GM10248 (cell line): Measurements from ENCODE around the gene PKHD1.
"Not testable (repeated sequence)": the region's sequence is repeated elsewhere in the genome, so short reads cannot be mapped to it uniquely, and the experiment has no call there.

Experiments used
- CTCF ChIA-PET: fragments of 300-600 bp; sonication (Branson Sonifier 250); formaldehyde crosslinking; extraction: SDS; loops from one replicate; lab custom pipeline; 2021; ENCODE audit warnings: antibody characterized with exemption; lab: Yijun Ruan, JAX
- POLR2A ChIA-PET: fragments of 350-650 bp; sonication (Branson Sonifier 250); formaldehyde crosslinking; extraction: SDS; loops from one replicate; lab custom pipeline; 2020; ENCODE audit warnings: antibody characterized with exemption; lab: Yijun Ruan, JAX
- DNase-seq: peaks from one replicate; pipeline ENCODE4 v3.0.0; 2012; ENCODE audit errors: extremely low spot score
- TF ChIP-seq, protein P1 (sequence below): IDR thresholded peaks from 2 replicates; pipeline ENCODE4 v1.5.1; 2012; ENCODE audit warnings: mild to moderate bottlenecking, low read depth; ENCODE audit errors: extremely low read depth, missing control alignments, control extremely low read depth

Gene PKHD1

GRCh38 chr6:51986864-51987263 lies 100.5 kb downstream of the PKHD1 start:
- POLR2A ChIA-PET = no interaction called here
- DNase-seq = no peak
- CTCF ChIA-PET = interaction anchor here (0.9 kb wide), 1 partner anchor 39 kb away, joined by 3 read pairs; no protein-coding TSS in a partner anchor
- TF ChIP-seq, protein P1, sequence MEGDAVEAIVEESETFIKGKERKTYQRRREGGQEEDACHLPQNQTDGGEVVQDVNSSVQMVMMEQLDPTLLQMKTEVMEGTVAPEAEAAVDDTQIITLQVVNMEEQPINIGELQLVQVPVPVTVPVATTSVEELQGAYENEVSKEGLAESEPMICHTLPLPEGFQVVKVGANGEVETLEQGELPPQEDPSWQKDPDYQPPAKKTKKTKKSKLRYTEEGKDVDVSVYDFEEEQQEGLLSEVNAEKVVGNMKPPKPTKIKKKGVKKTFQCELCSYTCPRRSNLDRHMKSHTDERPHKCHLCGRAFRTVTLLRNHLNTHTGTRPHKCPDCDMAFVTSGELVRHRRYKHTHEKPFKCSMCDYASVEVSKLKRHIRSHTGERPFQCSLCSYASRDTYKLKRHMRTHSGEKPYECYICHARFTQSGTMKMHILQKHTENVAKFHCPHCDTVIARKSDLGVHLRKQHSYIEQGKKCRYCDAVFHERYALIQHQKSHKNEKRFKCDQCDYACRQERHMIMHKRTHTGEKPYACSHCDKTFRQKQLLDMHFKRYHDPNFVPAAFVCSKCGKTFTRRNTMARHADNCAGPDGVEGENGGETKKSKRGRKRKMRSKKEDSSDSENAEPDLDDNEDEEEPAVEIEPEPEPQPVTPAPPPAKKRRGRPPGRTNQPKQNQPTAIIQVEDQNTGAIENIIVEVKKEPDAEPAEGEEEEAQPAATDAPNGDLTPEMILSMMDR = no peak

- TF ChIP-seq, protein P1 = no peak
- no peak for DNase-seq
- CTCF ChIA-PET = interaction anchor here (0.9 to 1.3 kb wide), 4 partner anchors 10 to 66 kb away, joined by 3 to 4 read pairs (median 4); no protein-coding TSS in a partner anchor
- POLR2A ChIA-PET = no interaction called here
These were observed 103.8 kb downstream of the PKHD1 start for GRCh38 chr6:51983564-51983963.

DNA sequence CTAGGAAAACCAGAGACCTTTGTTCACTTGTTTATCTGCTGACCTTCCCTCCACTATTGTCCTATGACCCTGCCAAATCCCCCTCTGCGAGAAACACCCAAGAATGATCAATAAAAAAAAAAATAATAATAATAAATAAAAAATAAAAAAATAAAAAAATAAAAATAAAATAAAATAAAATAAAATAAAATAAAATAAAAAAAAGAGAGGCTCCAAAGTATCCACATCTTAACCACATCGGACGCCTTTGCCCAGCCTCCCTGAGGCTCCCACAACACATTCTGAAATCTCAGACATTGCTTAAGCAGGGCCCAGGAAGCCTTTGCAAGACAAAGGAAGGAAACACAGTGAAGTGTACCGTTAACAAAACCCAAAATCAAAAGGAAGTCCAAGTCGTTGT lies 104.7 kb downstream of the PKHD1 start:
- CTCF ChIA-PET = interaction anchor here (1.3 kb wide), 1 partner anchor 23 kb away, joined by 4 read pairs; no protein-coding TSS in a partner anchor
- POLR2A ChIA-PET, DNase-seq: not testable (repeated sequence)

GRCh38 chr6:51976374-51976773 lies 111.0 kb downstream of the PKHD1 start:
- no peak for DNase-seq
- CTCF ChIA-PET = interaction anchor here (0.9 to 1.4 kb wide), 4 partner anchors 14 to 45 kb away, joined by 3 read pairs; no protein-coding TSS in a partner anchor

GRCh38 chr6:51972659-51973058 lies 114.8 kb downstream of the PKHD1 start:
- TF ChIP-seq, protein P1 = no peak
- CTCF ChIA-PET = interaction anchor here (1.0 to 3.2 kb wide), 2 partner anchors 11 to 20 kb away, joined by 7 to 12 read pairs; no protein-coding TSS in a partner anchor
- DNase-seq = no peak
- POLR2A ChIA-PET = no interaction called here

More at GRCh38 chr6:51976374-51976773, 111.0 kb downstream of the PKHD1 start:
- POLR2A ChIA-PET = no interaction called here
- TF ChIP-seq, protein P1 = no peak

- TF ChIP-seq, protein P1 = no peak
- no peak for DNase-seq
- POLR2A ChIA-PET = no interaction called here
- CTCF ChIA-PET = interaction anchor here (0.9 to 1.4 kb wide), 4 partner anchors 9 to 103 kb away, joined by 3 to 10 read pairs (median 4); no protein-coding TSS in a partner anchor
These were observed 119.1 kb downstream of the PKHD1 start for GRCh38 chr6:51968265-51968664.

DNA sequence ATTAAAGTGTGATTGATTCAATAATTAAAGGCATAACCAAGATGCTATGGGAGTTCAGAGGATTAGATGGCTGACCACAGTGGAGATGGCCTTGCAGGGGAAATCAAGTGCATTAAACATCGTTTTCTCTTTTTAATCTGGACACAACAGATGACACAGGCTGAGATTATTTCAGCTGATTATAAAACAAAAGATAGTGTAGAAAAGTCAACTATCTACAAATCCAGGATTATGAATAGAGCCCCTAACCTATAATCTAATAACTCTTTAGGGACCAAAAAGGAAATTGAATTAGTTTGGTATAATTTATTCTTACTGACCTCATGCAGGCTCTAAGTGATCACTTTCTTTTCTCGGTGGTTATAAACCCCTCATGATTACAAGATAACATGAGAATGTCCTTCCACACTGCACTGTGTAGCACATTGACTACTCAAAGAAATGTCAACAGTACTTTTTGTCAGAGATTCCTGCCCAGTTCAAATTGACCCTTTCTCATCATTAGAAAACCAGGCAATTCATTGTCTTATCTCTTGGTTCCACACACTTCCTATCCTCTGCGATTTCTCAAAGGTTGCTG lies 122.1 kb downstream of the PKHD1 start:
- DNase-seq = no peak
- TF ChIP-seq, protein P1 = no peak
- ChIA-PET CTCF (interaction anchor here (1.1 to 7.9 kb wide), 8 partner anchors 11 to 111 kb away, joined by 3 to 69 read pairs (median 5); no protein-coding TSS in a partner anchor), POLR2A (no interaction called here)
